HCT116 (cell line): Measurements from ENCODE around the gene USP24. TPM values are rescaled to one million over a fixed set of nuclear protein-coding genes. Genes with fewer than 3 reads are reported as not detected.

Experiments used
- ATAC-seq: fragments of 200-7000 bp; cut with Tn5 transposase; 2 replicates; pipeline ENCODE4 v1.9.1; 2020; ENCODE audit warnings: mild to moderate bottlenecking, moderate library complexity
- BruUV-seq: library from RNA; stranded (reverse); fragments of 400-500 nt; replicated peaks from 2 replicates; lab custom pipeline; 2021; lab: Mats Ljungman, UMichigan
- CTCF ChIA-PET: fragments of 300-600 bp; sonication (Branson Sonifier 250); formaldehyde crosslinking; loops from one replicate; lab custom pipeline; 2021; ENCODE audit warnings: antibody characterized with exemption; lab: Charles Lee
- POLR2A ChIA-PET: fragments of 300-600, 350-600 bp; sonication (Branson Sonifier 250); formaldehyde crosslinking; loops from one replicate; lab custom pipeline; 2021; ENCODE audit warnings: antibody characterized with exemption; lab: Charles Lee
- RAD21 ChIA-PET, 2 experiments: fragments of 300-600 bp; sonication (Branson Sonifier 250); formaldehyde crosslinking; loops; one replicate each; lab custom pipeline; 2023; ENCODE audit warnings: low total read pairs in 2 of 2; ENCODE audit not compliant: uncharacterized antibody in 2 of 2, unreplicated experiment in 2 of 2, low non-redundant PET in 1 of 2; lab: Charles Lee
- DNase-seq: peaks from one replicate; pipeline ENCODE4 v3.0.0-alpha.2; 2010; ENCODE audit warnings: low read depth, low spot score
- H2AFZ ChIP-seq: fragments of 200-600 bp; shearing (Covaris generic), sonication (generic); 2 replicates; pipeline ENCODE4 v1.6.1; 2017; ENCODE audit warnings: low read depth, mixed run types, mixed read lengths, antibody characterized with exemption, low read length; ENCODE audit not compliant: poor library complexity, severe bottlenecking
- H3K27ac ChIP-seq: 2 replicates; pipeline ENCODE4 v1.5.1; 2012; ENCODE audit warnings: low read depth, low read length
- H3K27me3 ChIP-seq: fragments of 200-600 bp; sonication (generic); 2 replicates; pipeline ENCODE4 v1.6.1; 2016; ENCODE audit warnings: mixed run types, low read length, mixed read lengths; ENCODE audit not compliant: insufficient read depth
- H3K36me3 ChIP-seq, 2 experiments: fragments of 200-500 bp in 1 of 2; fragments of 200-600 bp in 1 of 2; sonication (Bioruptor generic) in 1 of 2; sonication (generic) in 1 of 2; 2 replicates each; pipeline versions ENCODE4 v1.5.1 to v1.6.1; 2014 to 2016; ENCODE audit warnings: low read length in 2 of 2, inconsistent platforms in 1 of 2, mixed read lengths in 1 of 2, mixed run types in 1 of 2; ENCODE audit not compliant: insufficient read depth in 2 of 2, control insufficient read depth in 1 of 2
- H3K4me1 ChIP-seq, 2 experiments: fragments of 200-600 bp in 1 of 2; sonication (generic) in 1 of 2; 2 replicates each; pipeline versions ENCODE4 v1.5.1 to v1.6.1; 2012 to 2017; ENCODE audit warnings: low read length in 2 of 2, inconsistent platforms in 1 of 2, mild to moderate bottlenecking in 1 of 2, mixed read lengths in 1 of 2, mixed run types in 1 of 2, moderate library complexity in 1 of 2; ENCODE audit not compliant: insufficient read depth in 2 of 2, control insufficient read depth in 1 of 2
- H3K4me2 ChIP-seq: fragments of 200-600 bp; sonication (generic); 2 replicates; pipeline ENCODE4 v1.6.1; 2017; ENCODE audit warnings: mixed run types, low read length, mixed read lengths
- H3K4me3 ChIP-seq, 2 experiments: fragments of 200-600 bp in 1 of 2; sonication (generic) in 1 of 2; replicated peaks in 1 of 2; 2 replicates each; pipeline ENCODE4 v1.5.1; 2011 to 2016; ENCODE audit warnings: low read length in 2 of 2, control low read depth in 1 of 2, low read depth in 1 of 2, mild to moderate bottlenecking in 1 of 2, mixed read lengths in 1 of 2, mixed run types in 1 of 2
- H3K79me2 ChIP-seq: fragments of 200-600 bp; sonication (generic); 2 replicates; pipeline ENCODE4 v1.6.1; 2017; ENCODE audit warnings: mild to moderate bottlenecking, mixed run types, low read length, moderate library complexity, mixed read lengths; ENCODE audit not compliant: insufficient read depth
- H3K9ac ChIP-seq: fragments of 200-600 bp; sonication (generic); 2 replicates; pipeline ENCODE4 v1.6.1; 2016; ENCODE audit warnings: low read length, mixed read lengths
- H3K9me2 ChIP-seq: fragments of 200-600 bp; sonication (generic), shearing (Covaris generic); 2 replicates; pipeline ENCODE4 v1.6.1; 2017; ENCODE audit warnings: mixed run types, mild to moderate bottlenecking, moderate library complexity; ENCODE audit not compliant: insufficient read depth
- H3K9me3 ChIP-seq, 2 experiments: fragments of 200-500 bp in 1 of 2; fragments of 200-600 bp in 1 of 2; sonication (Bioruptor generic) in 1 of 2; sonication (generic) in 1 of 2; 2 replicates each; pipeline ENCODE4 v1.6.1; 2014 to 2017; ENCODE audit warnings: low read length in 2 of 2, mixed read lengths in 2 of 2, inconsistent platforms in 1 of 2, low read depth in 1 of 2, mild to moderate bottlenecking in 1 of 2, mixed run types in 1 of 2, moderate library complexity in 1 of 2; ENCODE audit not compliant: control insufficient read depth in 1 of 2, insufficient read depth in 1 of 2
- H4K20me1 ChIP-seq: fragments of 200-600 bp; sonication (generic), shearing (Covaris generic); 2 replicates; pipeline ENCODE4 v1.6.1; 2017; ENCODE audit warnings: mixed run types, mild to moderate bottlenecking, moderate library complexity; ENCODE audit not compliant: insufficient read depth
- CBX3 ChIP-seq: IDR thresholded peaks from 2 replicates; pipeline ENCODE4 v1.6.1; 2012; ENCODE audit warnings: low read depth
- EGR1 ChIP-seq: IDR thresholded peaks from 2 replicates; pipeline ENCODE4 v1.6.1; 2012; ENCODE audit warnings: low read depth
- ELF1 ChIP-seq: IDR thresholded peaks from 2 replicates; pipeline ENCODE4 v1.6.1; 2012; ENCODE audit warnings: low read depth, borderline replicate concordance
- EZH2phosphoT487 ChIP-seq: fragments of 200-600 bp; IDR thresholded peaks from 2 replicates; pipeline ENCODE4 v1.6.1; 2018; ENCODE audit warnings: antibody characterized with exemption, borderline replicate concordance
- POLR2AphosphoS5 ChIP-seq: IDR thresholded peaks from 2 replicates; pipeline ENCODE4 v1.6.1; 2011; ENCODE audit warnings: mild to moderate bottlenecking, low read depth, low read length, moderate library complexity
- SP1 ChIP-seq: IDR thresholded peaks from 2 replicates; pipeline ENCODE4 v1.6.1; 2012; ENCODE audit warnings: low read depth
- SRF ChIP-seq: IDR thresholded peaks from 2 replicates; pipeline ENCODE4 v1.6.1; 2012; ENCODE audit warnings: low read depth
- TCF7L2 ChIP-seq: IDR thresholded peaks from 2 replicates; pipeline ENCODE4 v1.7.0; 2011; ENCODE audit warnings: borderline replicate concordance, inconsistent platforms; ENCODE audit not compliant: insufficient read depth, insufficient read length; ENCODE audit errors: extremely low read depth
- YY1 ChIP-seq: IDR thresholded peaks from 2 replicates; pipeline ENCODE4 v1.6.1; 2011; ENCODE audit warnings: low read length, low read depth, moderate library complexity, mild to moderate bottlenecking; ENCODE audit not compliant: insufficient replicate concordance; ENCODE audit errors: extremely low read depth
- ZBTB33 ChIP-seq: IDR thresholded peaks from 2 replicates; pipeline ENCODE4 v1.6.1; 2011; ENCODE audit warnings: mild to moderate bottlenecking, low read length, moderate library complexity; ENCODE audit not compliant: insufficient replicate concordance; ENCODE audit errors: extremely low read depth
- intact Hi-C: fragments of 100-400 bp; cut with micrococcal nuclease; formaldehyde crosslinking; loops from 2 replicates; pipeline ENCODE4 v1.10.0; 2022
- total RNA-seq: library from RNA; stranded (reverse); gene quantifications from one replicate; pipeline ENCODE4 v1.2.1, GENCODE V29; 2021; ENCODE audit not compliant: unreplicated experiment
- TF ChIP-seq, protein P1 (sequence below): IDR thresholded peaks from 2 replicates; pipeline ENCODE4 v1.6.1; 2012
- TF ChIP-seq, protein P2 (sequence below), 3 experiments: fragments of 200-600 bp in 1 of 3; sonication (generic) in 1 of 3; IDR thresholded peaks in 2 of 3; conservative IDR thresholded peaks in 1 of 3; 2 replicates each; pipeline ENCODE4 v1.5.1; 2012 to 2017; ENCODE audit warnings: low read depth in 2 of 3, low read length in 2 of 3, antibody characterized with exemption in 1 of 3, borderline replicate concordance in 1 of 3, control low read depth in 1 of 3, mild to moderate bottlenecking in 1 of 3, mixed read lengths in 1 of 3, mixed run types in 1 of 3, moderate library complexity in 1 of 3; ENCODE audit not compliant: insufficient read depth in 1 of 3

Gene USP24
- total RNA-seq, 1 experiment from 2014 or later, result 34.2 TPM

DNA sequence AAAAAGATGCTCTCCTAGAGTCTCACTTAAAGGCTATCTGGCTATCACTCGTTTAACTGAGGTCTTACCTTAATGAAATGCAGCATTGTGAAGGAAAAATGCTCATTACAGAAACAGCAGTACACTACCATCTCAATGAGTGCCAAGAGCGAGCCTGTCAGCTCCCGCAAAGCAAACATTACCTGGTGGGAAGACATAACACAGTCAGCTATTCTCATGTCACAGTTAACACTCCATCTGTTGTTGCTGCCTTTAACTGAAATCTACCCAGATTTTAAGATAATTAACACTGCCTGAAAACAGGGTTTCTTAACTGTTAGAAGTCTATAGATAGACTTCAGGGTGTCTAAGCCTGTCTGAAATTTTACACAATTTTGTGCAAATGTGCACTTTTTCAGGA, 136.7 kb downstream of the USP24 start:
- RAD21 ChIA-PET, result no interaction called here
- Histone ChIP-seq H2AFZ (no peak overlapping the region), H3K4me1 (peaks cover 0 to 6% of the 10 kb centered on the region in 2 experiments; a peak in 1 of 4 replicates), H3K4me3 (no peak overlapping the region), H3K27me3 (no peaks in the 10 kb centered on the region), H4K20me1 (no peaks in the 10 kb centered on the region), H3K27ac (no peak overlapping the region), H3K79me2 (no peaks in the 10 kb centered on the region), H3K9me2 (no peaks in the 10 kb centered on the region), H3K36me3 (peaks cover 25 to 33% of the 10 kb centered on the region in 2 experiments; a peak in 3 of 4 replicates), H3K9me3 (no peaks in the 10 kb centered on the region), H3K4me2 (no peak overlapping the region), H3K9ac (no peak overlapping the region)
- intact Hi-C loops, result no loop called here
- BruUV-seq, result no TSS peak
- CTCF ChIA-PET, result no interaction called here
- no peak for DNase-seq
- no peak for TF ChIP-seq EGR1
- no peak for TF ChIP-seq SP1
- no peak for TF ChIP-seq CBX3
- TF ChIP-seq SRF, result no peak
- no peak for TF ChIP-seq EZH2phosphoT487
- TF ChIP-seq TCF7L2, result no peak
- TF ChIP-seq YY1, result no peak
- TF ChIP-seq, protein P1, sequence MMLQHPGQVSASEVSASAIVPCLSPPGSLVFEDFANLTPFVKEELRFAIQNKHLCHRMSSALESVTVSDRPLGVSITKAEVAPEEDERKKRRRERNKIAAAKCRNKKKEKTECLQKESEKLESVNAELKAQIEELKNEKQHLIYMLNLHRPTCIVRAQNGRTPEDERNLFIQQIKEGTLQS, result no peak
- TF ChIP-seq, protein P2, sequence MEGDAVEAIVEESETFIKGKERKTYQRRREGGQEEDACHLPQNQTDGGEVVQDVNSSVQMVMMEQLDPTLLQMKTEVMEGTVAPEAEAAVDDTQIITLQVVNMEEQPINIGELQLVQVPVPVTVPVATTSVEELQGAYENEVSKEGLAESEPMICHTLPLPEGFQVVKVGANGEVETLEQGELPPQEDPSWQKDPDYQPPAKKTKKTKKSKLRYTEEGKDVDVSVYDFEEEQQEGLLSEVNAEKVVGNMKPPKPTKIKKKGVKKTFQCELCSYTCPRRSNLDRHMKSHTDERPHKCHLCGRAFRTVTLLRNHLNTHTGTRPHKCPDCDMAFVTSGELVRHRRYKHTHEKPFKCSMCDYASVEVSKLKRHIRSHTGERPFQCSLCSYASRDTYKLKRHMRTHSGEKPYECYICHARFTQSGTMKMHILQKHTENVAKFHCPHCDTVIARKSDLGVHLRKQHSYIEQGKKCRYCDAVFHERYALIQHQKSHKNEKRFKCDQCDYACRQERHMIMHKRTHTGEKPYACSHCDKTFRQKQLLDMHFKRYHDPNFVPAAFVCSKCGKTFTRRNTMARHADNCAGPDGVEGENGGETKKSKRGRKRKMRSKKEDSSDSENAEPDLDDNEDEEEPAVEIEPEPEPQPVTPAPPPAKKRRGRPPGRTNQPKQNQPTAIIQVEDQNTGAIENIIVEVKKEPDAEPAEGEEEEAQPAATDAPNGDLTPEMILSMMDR (IDR thresholded peaks at IDR 0.05 in 2 of 3, conservative IDR thresholded peaks at IDR 0.05 in 1 of 3; ENCODE audit: borderline replicate concordance in 1 of 3, insufficient read depth in 1 of 3, low read depth in 2 of 3, low read length in 2 of 3), result no peak
- no peak for TF ChIP-seq POLR2AphosphoS5
- no peak for TF ChIP-seq ELF1
- no peak for TF ChIP-seq ZBTB33
- no peak for ATAC-seq
- POLR2A ChIA-PET, result no interaction called here
